Measurements from ENCODE around the gene CACNA2D2. TPM values are rescaled to one million over a fixed set of nuclear protein-coding genes. Genes with fewer than 3 reads are reported as not detected.

CACNA2D2 gene
- total RNA-seq, 1 experiment from 2014 or later, result 0.59 TPM

GRCh38 chr3:50444782-50445181 is 58.7 kb downstream of the CACNA2D2 start:
- in situ Hi-C loops (cut with HindIII; ENCODE audit: low pct_unique_long_range_greater_than_20kb, low sequenced_read_pairs), result no loop called here
- POLR2A ChIA-PET, result no interaction called here
- CTCF ChIA-PET, result no interaction called here
- H3K27ac ChIP-seq (ENCODE audit: low read length), result no peak overlapping the region
- no peaks in the 10 kb centered on the region for H3K9me3 ChIP-seq (ENCODE audit: control insufficient read depth, insufficient read depth, low read depth, low read length)
- no peak for ATAC-seq
- TF ChIP-seq REST (IDR thresholded peaks at IDR 0.05; ENCODE audit: insufficient read depth in 1 of 2, low read depth in 2 of 2, low read length in 1 of 2), result no peak
- TF ChIP-seq POLR2AphosphoS5 (IDR thresholded peaks at IDR 0.05; ENCODE audit: low read depth, low read length), result no peak
- TF ChIP-seq SIN3A (IDR thresholded peaks at IDR 0.05; ENCODE audit: borderline replicate concordance, insufficient read depth, low read depth, low read length), result no peak
- no peak for TF ChIP-seq CTCF (IDR thresholded peaks at IDR 0.05)
- TF ChIP-seq TCF7L2 (IDR thresholded peaks at IDR 0.05; ENCODE audit: low read depth, low read length), result no peak
- peaks cover 4% of the 10 kb centered on the region; the same call in 1 of the 2 replicates for H3K4me1 ChIP-seq (ENCODE audit: control insufficient read depth, insufficient read depth, low read length)
- no peak for DNase-seq (ENCODE audit: low read depth, low spot score)
- no peak overlapping the region for H3K4me3 ChIP-seq (ENCODE audit: low read depth in 2 of 2, low read length in 2 of 2)
- no peaks in the 10 kb centered on the region for H3K36me3 ChIP-seq (ENCODE audit: control insufficient read depth, insufficient read depth, low read length)
- intact Hi-C loops (cut with micrococcal nuclease; ENCODE audit: unreplicated experiment), result no loop called here
- no peaks in the 10 kb centered on the region for H3K27me3 ChIP-seq (ENCODE audit: control insufficient read depth, insufficient read depth, low read length)
- no TSS peak for BruUV-seq (replicated peaks)

- peaks cover 4% of the 10 kb centered on the region; the same call in 1 of the 2 replicates for H3K4me1 ChIP-seq (ENCODE audit: control insufficient read depth, insufficient read depth, low read length)
- no peak overlapping the region for H3K4me3 ChIP-seq (ENCODE audit: low read depth in 2 of 2, low read length in 2 of 2)
- H3K9me3 ChIP-seq (ENCODE audit: control insufficient read depth, insufficient read depth, low read depth, low read length), result no peaks in the 10 kb centered on the region
- TF ChIP-seq REST (IDR thresholded peaks at IDR 0.05; ENCODE audit: insufficient read depth in 1 of 2, low read depth in 2 of 2, low read length in 1 of 2), result no peak
- TF ChIP-seq TCF7L2 (IDR thresholded peaks at IDR 0.05; ENCODE audit: low read depth, low read length), result no peak
- no peak for TF ChIP-seq POLR2AphosphoS5 (IDR thresholded peaks at IDR 0.05; ENCODE audit: low read depth, low read length)
- no peak for TF ChIP-seq SIN3A (IDR thresholded peaks at IDR 0.05; ENCODE audit: borderline replicate concordance, insufficient read depth, low read depth, low read length)
- no peak for TF ChIP-seq CTCF (IDR thresholded peaks at IDR 0.05)
- no TSS peak for BruUV-seq (replicated peaks)
- no peaks in the 10 kb centered on the region for H3K27me3 ChIP-seq (ENCODE audit: control insufficient read depth, insufficient read depth, low read length)
- H3K36me3 ChIP-seq (ENCODE audit: control insufficient read depth, insufficient read depth, low read length), result no peaks in the 10 kb centered on the region
- in situ Hi-C loops (cut with HindIII; ENCODE audit: low pct_unique_long_range_greater_than_20kb, low sequenced_read_pairs), result no loop called here
- ATAC-seq (no peak), DNase-seq (ENCODE audit: low read depth, low spot score) (no peak)
- POLR2A ChIA-PET, result no interaction called here
- H3K27ac ChIP-seq (ENCODE audit: low read length), result no peak overlapping the region
- intact Hi-C loops (cut with micrococcal nuclease; ENCODE audit: unreplicated experiment), result no loop called here
- CTCF ChIA-PET, result no interaction called here
These were observed 59.2 kb downstream of the CACNA2D2 start for GRCh38 chr3:50444213-50444612.
